Stimulated activated CD4-positive, alpha-beta T cell treated with anti-CD3 and anti-CD28 coated beads, TNF-alpha, amount 100 ng/mL, for 1 hour (primary cell): ENCODE data around the gene ACTG1.

Source experiments
- DNase-seq, 3 donors: peaks; one replicate each; pipeline ENCODE4 v3.0.0-alpha.2; 2020; ENCODE audit warnings: low read depth in 3 of 3, low spot score in 1 of 3

The ACTG1 gene

GRCh38 chr17:81482673-81483072, 29.9 kb downstream of the ACTG1 start:
- no peak for DNase-seq

GRCh38 chr17:81481815-81482505, 30.6 kb downstream of the ACTG1 start:
- DNase-seq: no peak

GRCh38 chr17:81481073-81481799, 31.4 kb downstream of the ACTG1 start:
- DNase-seq: peak in 2 of 3 donors; percentile 29 to 46

- no peak for DNase-seq
These were observed 32.2 kb downstream of the ACTG1 start for GRCh38 chr17:81480140-81481072.

GRCh38 chr17:81479175-81480071, 33.2 kb downstream of the ACTG1 start:
- DNase-seq: no peak

GRCh38 chr17:81478119-81478518, 34.5 kb downstream of the ACTG1 start:
- DNase-seq: no peak

GRCh38 chr17:81477173-81477572, 35.4 kb downstream of the ACTG1 start:
- no peak for DNase-seq

- no peak for DNase-seq
These were observed 36.0 kb downstream of the ACTG1 start for GRCh38 chr17:81476635-81477034.

GRCh38 chr17:81476097-81476496, 36.5 kb downstream of the ACTG1 start:
- DNase-seq: no peak

- DNase-seq: no peak
These were observed 37.6 kb downstream of the ACTG1 start for GRCh38 chr17:81474958-81475357.

- no peak for DNase-seq
These were observed 39.6 kb downstream of the ACTG1 start for GRCh38 chr17:81473019-81473418.

- DNase-seq: no peak
These were observed 40.7 kb downstream of the ACTG1 start for GRCh38 chr17:81471818-81472456.

- DNase-seq: no peak
These were observed 41.4 kb downstream of the ACTG1 start for GRCh38 chr17:81470944-81471817.

GRCh38 chr17:81470270-81470943, 42.2 kb downstream of the ACTG1 start:
- no peak for DNase-seq

- DNase-seq: no peak
These were observed 43.3 kb downstream of the ACTG1 start for GRCh38 chr17:81469266-81469665.

- no peak for DNase-seq
These were observed 43.9 kb downstream of the ACTG1 start for GRCh38 chr17:81468770-81469121.

GRCh38 chr17:81468111-81468769, 44.4 kb downstream of the ACTG1 start:
- no peak for DNase-seq
